CD4-positive, alpha-beta T cell treated with Interleukin-17A for 4 hours (primary cell): ENCODE measurements around the gene KRT2.

Experiments used
- DNase-seq: peaks from one replicate; pipeline ENCODE4 v3.0.0-alpha.2; 2020; ENCODE audit warnings: mixed read lengths

KRT2 gene

DNA sequence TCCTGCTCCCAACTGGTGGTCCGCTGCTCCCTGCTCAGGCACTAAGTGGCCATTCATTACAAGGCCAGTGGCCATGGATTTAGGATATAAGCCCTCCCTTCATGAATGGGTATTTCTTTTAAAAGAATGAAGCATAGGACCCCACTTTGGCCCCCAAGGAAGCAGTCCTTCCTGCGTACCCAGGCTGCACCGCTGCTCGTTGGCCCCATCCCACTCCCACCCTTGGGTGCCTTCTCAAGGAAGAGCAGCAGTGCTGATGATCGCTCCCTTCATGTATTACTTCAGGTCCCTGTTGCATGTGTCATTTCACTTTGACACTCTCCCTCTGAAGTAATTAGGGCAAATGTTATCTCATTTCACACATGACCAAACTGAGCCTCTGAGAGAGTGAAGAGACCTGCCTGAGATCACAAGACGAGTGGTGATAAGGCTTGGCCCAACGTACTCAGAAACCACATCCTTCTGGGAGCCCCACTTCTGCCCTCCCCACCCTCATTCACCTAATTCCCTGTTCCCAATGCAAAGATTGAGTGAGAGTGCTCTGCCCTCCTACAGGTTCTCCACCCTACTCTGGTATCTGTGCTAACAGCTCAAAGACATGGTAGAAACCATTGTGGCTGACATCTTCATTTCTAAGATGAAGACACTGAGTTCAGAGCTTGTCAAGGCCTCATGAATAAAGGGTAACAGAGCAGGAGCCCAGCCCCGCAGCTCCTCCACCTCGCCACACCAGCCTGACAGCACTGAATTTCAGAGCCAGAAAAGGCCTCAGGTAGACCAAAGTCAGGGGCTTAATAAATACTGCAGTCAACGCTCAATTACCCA is 10.3 kb upstream of the KRT2 start:
- DNase-seq, result no peak

DNA sequence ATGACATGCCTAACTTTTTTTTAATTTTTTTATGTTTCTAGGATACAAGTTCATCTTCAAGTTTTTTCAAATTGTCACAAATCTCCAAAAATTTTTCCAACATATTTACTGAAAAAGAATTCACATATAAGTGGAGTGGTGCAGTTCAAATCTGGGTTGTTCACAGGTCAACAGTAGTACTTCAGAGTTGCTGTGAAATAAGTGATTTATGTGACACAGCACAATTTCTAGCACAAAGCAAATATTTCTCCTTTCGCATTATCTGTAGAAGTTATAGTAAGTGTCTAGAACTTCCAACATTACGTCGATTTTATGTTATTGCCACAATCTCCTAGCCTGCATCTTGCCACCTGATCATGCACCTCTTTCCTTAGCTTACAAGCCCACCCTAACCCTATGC is 9.7 kb upstream of the KRT2 start:
- DNase-seq, result no peak

DNA sequence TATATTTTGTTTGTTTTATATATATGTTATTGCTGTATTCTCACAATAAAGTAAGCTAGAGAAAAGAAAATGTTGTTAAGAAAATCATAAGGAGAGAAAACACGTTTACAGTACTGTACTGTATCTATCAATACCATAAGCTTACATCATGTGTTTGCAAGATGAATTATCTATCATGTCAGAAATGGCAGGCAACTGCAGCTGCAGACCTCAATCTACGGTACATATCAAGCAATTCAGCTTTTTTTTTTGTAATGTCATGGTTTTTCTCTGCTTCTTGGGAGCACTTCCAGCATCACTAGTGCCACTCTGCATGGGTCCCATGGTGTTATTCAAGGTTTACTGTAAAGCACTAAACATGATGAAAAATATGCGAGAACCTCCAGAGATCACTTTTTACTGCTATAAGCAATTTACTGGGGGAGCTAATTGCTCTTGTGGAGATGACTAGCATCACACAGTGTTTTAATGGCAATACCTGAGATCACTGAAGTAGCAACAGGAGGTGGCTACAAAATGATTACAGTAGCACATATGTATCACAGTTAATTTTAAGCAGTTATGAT is 9.0 kb upstream of the KRT2 start:
- DNase-seq, result no peak

- DNase-seq, result no peak
These were observed 7.9 kb upstream of the KRT2 start for GRCh38 chr12:52659951-52660350.

- DNase-seq, result no peak
These were observed 7.4 kb upstream of the KRT2 start for GRCh38 chr12:52659395-52659794.

DNA sequence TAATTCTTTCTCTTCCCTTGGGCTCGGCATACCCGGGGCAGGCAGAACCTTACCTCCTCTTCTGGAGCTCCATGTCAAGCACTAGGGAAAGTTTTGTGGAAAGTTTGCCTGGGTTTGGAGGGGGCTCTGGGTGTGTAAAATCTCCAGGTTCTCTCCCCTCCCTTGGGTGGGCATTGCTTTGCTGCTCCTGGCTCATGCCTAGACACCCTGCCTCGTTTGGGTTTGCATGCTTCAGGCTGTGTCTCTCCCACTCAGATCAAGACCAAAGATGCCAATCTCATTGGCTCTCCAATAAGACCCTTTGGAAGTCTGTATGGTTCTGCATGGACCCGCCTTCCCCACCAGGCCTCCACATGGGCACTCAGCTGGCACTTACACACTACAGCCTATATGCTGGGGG is 6.2 kb upstream of the KRT2 start:
- no peak for DNase-seq

DNA sequence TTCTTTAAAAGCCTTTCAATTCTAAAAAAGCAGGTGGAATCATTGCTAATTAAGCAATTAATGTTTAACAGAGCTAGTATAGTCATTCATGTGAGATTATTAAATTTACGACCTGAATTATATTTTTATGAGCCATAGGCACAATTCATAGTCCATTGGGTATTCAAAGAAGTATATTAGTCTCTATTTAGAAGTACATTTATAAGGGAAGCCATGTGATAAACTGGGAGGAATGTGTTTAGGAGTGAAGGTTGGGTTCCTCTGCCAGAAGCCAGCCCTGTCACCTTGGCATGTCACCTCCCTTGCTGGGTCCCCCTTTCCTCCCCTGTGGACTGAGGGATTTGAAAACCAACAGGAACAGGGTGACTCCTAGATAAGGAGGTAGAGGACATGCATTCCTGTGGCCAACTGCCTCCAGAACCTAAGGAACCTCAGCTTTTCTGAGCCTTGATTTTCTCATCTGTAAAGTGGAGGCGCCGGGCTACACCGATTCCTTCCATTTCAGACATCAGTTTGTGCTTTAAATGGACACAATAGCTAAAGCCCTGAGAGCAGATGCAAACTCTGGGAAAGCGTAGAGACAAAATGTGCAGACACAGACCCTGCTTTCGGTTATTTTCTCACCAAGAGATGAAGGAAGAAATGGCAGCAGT is 5.4 kb upstream of the KRT2 start:
- DNase-seq, result no peak

DNA sequence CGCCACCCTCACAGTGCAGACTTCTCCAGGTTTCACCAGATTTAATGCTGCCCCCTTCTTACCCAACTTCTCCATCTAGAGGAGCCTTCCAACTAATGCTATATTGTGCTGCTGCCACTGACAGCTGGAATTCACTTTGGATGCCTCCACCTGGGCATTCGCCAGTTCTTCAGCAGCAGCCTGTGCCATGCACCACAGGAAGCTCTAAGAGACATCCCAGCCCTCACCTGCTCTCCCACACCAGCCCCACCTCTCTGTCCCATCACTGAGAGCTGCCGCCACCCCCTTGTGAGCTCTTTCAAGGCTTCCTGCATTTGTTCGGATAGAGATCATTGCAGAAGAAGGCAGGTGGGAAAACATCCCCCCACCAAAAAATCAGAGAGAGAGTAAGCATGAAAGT is 4.6 kb upstream of the KRT2 start:
- DNase-seq, result no peak

- no peak for DNase-seq
These were observed 3.7 kb upstream of the KRT2 start for GRCh38 chr12:52655720-52656124.

GRCh38 chr12:52655251-52655650 is 3.2 kb upstream of the KRT2 start:
- DNase-seq, result no peak

DNA sequence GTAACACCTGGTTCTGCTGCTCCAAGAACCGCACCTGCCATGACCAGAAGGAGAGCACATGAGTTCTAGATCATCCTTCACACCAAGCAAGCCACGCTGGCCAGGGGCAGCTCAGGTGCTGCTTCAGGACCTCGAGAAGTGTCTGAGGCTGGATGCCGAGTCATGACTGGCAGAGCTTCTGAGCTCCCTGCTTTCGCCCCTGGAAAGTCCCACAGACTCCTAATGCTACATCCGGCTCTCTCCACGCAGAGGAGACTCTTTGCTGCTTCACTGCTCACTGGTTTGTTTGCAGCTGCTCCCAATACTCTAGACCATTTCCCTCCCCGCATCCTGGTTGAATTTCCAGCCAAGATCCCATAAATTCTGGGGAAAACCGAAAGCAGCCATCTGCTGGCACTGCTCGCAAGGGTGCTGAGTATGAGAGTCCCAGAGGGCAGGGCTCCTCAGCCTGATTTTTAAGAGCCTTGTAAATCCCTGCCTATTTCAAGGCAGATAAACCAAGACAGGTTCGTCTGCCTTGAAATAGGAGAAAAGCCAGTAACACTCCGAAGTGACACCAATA is 1.4 kb downstream of the KRT2 start:
- DNase-seq, result no peak

DNA sequence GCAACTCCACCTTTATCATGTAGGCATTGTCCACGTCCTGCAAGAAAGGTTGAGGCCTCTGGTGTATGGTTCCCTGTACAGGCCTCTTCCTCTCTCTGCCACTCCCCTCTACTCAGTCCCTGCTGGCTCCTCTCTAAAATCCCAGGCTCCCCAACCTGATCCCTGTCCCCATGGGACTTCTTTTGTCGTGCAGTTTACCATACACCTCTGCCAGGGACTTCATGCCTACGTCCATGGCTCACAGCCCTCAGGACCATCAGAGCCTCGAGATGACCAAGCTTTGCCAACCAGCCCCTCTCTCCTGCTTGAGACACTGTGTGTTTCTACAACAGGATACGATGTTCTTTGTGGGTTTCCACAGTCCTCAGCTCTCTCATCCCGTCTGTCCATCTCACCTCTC is 2.9 kb downstream of the KRT2 start:
- DNase-seq, result no peak

DNA sequence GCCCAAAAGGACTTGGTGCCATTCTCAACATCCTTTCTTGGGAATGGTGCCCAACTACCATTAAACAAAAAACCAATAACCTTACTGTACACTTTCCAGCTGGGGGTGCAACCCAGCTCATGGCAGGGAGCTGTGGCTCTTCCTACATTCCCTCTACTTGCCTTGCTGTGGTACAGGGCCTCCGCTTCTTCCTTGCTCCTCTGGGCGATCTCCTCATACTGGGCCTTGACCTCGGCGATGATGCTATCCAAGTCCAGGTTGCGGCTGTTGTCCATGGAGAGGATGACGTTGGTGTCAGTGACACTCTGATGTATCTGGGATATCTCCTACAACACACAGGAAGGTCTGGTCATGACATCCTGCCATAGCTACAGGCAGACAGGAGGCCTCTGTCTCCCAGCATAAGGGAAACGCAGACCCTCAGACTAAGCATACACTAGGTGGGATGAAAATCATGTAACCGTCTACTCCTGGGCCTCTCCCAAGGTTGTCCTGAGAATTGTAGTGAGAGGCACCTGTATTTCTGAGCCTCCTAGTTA is 3.9 kb downstream of the KRT2 start:
- no peak for DNase-seq

GRCh38 chr12:52647601-52648000 is 4.4 kb downstream of the KRT2 start:
- DNase-seq, result no peak

DNA sequence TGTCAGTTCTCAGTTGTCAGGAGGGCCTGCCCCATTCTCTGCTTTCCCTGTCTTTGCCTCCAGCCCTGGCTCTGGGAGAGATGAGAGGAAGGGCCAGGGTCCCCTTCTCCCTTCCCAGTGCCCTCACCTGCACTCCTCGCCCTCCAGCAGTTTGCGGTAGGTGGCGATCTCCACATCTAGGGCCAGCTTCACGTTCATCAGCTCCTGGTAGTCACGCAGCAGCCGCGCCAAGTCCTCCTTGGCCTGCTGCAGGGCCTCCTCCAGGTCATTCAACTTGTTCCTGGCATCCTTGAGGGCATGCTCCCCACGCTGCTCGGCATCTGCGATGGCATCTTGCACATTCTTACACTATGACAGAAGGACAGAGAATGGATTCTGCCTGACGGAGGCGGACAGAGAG is 5.4 kb downstream of the KRT2 start:
- no peak for DNase-seq

DNA sequence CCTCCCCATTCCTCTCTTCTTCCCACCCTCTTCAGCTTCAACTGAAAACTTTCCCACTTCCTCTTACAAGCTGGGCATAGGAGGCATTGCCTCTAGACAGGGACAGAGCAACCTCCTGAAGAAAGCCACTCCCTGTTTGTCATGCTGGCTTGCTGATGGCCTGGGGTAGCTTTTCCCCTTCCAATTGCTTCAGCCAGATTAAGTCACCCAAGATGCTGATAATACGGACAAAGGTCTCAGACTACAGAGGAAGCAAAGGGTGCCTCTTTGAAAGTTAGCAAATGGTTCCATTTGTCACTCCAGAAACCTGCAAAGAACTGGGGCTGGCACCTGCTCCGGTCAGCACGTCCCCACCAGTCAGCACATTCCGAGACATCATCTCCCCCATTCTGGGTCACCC is 6.0 kb downstream of the KRT2 start:
- DNase-seq, result no peak

DNA sequence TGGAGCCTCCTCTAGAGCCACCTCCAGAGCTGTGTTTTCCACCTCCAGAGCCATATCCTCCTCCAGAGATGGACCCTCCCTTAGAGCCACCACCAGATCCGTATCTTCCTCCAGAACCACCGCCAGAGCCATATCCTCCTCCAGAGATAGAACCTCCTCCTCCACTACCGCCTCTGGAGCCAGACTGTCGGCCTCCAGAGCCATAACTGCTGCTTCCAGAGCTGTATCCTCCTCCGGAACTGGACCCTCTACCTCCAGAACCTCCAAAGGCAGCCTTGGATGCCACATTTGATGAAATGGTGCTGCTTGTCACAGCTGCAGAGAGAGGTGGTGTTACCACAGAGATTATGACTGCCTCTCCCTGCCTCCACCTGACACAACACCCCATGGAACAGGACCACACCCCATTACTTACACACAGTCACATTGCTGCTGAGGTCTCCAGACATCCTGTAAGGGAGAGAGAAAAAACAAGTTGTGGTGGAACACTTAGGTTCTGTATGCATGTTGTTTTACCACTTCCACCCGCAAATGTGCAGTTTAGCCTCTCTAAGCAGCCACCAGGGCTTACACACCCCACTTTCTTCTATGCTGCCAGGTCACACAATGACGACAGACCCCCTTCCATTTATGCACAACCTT is 6.8 kb downstream of the KRT2 start:
- peak; percentile 67 for DNase-seq

DNA sequence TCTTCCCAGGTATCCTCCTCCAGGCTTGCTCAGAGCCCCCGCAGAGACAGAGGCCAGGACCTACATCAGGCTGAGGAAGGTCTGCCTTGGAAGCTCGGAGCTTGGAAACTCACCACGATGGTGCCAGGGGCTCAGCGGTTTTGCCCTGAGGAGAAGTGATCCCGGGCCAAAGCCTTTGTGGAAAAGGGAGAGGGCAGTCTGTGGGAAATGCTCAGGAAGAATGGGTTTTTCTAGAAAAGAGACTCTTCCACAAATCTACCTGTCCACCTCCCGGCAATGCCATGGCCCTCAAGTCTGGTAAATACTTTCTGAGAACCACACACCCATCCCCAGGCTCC is 8.0 kb downstream of the KRT2 start:
- DNase-seq, result no peak

DNA sequence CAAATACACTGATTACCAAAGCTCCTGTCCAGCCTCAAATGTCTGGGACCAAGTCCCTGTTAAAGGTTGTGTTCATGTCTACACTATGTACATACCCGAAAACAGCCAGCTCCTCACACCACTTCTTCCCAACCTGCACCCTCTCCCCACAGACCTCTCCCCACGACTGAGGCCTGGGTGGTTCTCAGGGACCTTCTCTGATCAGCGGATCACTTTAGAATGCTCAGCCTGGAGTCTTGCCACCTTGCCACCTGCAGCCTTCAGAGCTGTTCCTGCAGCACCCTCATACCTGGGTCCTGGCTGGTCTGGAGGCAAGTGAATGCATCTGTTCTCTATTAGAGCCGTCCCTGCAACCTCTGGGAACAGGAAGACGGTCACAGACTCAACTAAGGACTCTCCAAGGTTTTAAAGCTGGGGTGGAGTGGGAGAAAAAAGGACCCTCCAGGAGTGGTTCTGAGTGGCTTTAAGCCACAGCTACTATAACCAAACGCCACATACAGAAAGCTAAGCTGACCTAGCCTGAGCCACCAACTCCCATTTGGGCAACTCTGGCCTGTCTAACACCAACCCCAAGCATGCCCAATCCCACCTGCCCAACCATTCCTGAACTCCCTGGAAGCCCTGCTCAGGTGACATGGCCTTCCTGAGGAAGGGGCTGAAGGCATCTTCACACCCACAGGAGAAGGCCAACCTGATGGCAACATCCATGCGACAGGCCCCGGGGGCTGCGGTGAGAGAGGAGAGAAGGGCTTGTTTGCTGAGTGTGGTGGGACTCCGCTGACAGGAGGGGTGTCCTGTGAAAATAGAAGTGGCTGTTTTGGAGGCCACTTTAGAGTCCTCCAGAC is 8.6 kb downstream of the KRT2 start:
- DNase-seq, result no peak

DNA sequence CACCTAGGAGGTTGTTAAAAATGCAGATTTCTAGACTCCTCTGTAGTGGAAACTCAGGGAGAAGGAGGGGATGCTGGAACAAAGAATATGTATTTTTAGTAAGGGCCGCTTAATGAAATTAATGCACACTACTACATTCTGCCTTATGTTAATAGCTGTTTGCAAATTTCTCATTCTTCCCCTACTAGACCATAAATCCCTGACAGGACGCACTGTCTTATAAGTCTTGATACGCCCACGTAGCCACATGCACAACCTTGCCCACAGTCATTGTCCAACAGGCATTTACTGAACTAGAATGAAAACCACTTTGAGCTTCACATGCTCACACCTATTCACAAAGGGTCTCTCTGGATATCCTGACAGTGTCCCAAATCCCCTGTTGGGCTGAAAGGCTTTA is 10.5 kb downstream of the KRT2 start:
- DNase-seq, result no peak

DNA sequence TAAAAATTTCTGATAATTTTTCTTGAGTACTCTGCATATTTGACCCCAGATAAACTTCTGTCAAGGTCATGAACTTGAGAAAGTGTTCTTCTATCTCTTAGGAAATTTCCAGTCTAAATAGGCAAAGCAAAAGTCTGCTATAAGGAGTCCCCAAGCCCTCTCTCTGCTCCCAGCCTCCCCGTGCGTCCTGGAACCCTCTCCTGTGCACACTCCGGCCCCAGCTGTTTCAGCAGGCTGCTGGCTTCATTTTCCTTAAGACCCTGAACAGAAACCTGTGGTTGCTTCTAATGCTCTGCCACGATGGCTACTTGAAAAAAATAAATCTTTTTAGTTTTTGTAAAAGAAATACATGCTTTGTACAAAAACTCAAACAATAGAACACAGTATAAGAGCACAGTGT is 14.7 kb downstream of the KRT2 start:
- no peak for DNase-seq

GRCh38 chr12:52636592-52637258 is 15.3 kb downstream of the KRT2 start:
- DNase-seq, result no peak
